Mesothelial cell of epicardium (in vitro differentiated cells): ENCODE measurements around the gene FGF14. TPM values are rescaled to one million over a fixed set of nuclear protein-coding genes. Genes with fewer than 3 reads are reported as not detected.

Source experiments
- DNase-seq, 2 experiments: peaks; one replicate each; pipeline ENCODE4 v3.0.0; 2021; ENCODE audit warnings: low spot score in 2 of 2; ENCODE audit not compliant: unreplicated experiment in 2 of 2
- H3K27ac Mint-ChIP-seq: 2 replicates; pipeline ENCODE4 v1.8.0; 2021; ENCODE audit warnings: mixed read lengths
- H3K27me3 Mint-ChIP-seq: 2 replicates; pipeline ENCODE4 v1.8.0; 2021; ENCODE audit warnings: low read depth, mixed read lengths
- H3K36me3 Mint-ChIP-seq: 2 replicates; pipeline ENCODE4 v1.8.0; 2021; ENCODE audit warnings: mixed read lengths
- H3K4me1 Mint-ChIP-seq: 2 replicates; pipeline ENCODE4 v1.8.0; 2021; ENCODE audit warnings: mixed read lengths
- H3K4me3 Mint-ChIP-seq: 2 replicates; pipeline ENCODE4 v1.8.0; 2021; ENCODE audit warnings: mild to moderate bottlenecking, moderate library complexity, mixed read lengths
- H3K9me3 Mint-ChIP-seq: 2 replicates; pipeline ENCODE4 v1.8.0; 2021; ENCODE audit warnings: mixed read lengths
- total RNA-seq: library from RNA; stranded (reverse); gene quantifications from 3 replicates; pipeline ENCODE4 v1.2.1, GENCODE V29; 2021
- TF ChIP-seq, protein P1 (sequence below): fragments of 200-600 bp; sonication (generic); IDR thresholded peaks from one replicate; pipeline ENCODE4 v1.5.0; 2021; ENCODE audit warnings: antibody characterized with exemption; ENCODE audit not compliant: unreplicated experiment

FGF14 gene
- total RNA-seq, 1 donor from 2014 or later: 0.02 TPM

DNA sequence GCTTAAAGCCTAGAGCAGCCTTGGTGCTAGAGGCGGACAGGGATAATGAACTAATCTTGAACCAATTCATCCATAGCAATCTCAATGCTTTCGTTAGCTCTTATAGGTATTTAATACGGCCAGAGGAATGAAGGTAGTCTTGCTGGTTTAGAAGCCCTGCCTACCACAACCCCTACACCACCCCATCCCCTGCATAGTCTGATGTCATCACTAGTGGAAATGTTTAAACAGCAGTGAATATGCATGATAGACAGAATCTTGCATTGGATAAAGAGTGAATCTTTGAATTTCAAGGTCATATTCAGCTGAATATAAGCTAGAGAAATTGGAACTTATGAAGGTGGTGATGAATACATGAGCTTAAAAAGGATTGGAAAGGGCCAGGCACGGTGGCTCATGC is 627.5 kb downstream of the FGF14 start:
- DNase-seq: no peak
- Mint-ChIP-seq H3K9me3 (no peaks in the 10 kb centered on the region), H3K4me1 (no peaks in the 10 kb centered on the region), H3K27ac (no peak overlapping the region), H3K27me3 (peaks cover 44% of the 10 kb centered on the region), H3K4me3 (no peak overlapping the region), H3K36me3 (no peaks in the 10 kb centered on the region)
- TF ChIP-seq, protein P1, sequence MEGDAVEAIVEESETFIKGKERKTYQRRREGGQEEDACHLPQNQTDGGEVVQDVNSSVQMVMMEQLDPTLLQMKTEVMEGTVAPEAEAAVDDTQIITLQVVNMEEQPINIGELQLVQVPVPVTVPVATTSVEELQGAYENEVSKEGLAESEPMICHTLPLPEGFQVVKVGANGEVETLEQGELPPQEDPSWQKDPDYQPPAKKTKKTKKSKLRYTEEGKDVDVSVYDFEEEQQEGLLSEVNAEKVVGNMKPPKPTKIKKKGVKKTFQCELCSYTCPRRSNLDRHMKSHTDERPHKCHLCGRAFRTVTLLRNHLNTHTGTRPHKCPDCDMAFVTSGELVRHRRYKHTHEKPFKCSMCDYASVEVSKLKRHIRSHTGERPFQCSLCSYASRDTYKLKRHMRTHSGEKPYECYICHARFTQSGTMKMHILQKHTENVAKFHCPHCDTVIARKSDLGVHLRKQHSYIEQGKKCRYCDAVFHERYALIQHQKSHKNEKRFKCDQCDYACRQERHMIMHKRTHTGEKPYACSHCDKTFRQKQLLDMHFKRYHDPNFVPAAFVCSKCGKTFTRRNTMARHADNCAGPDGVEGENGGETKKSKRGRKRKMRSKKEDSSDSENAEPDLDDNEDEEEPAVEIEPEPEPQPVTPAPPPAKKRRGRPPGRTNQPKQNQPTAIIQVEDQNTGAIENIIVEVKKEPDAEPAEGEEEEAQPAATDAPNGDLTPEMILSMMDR: no peak

DNA sequence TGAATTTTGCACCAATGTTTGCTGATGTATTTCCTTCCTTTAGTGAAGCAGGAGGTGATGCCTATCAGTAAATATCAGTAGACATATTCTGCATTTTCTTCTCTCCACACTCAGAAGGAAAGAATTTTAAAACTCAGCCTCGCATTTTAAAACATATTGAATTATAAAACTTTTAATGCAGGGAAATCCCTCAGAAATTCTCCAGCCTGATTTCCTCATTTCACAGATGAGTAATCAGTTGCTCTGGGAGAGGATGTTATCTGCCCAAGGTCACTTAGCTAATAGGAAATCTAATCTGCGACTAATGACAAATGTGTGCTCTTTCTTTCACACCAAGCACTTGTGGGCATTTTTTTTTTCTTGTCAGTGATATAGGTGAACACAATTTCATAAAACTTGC is 628.8 kb downstream of the FGF14 start:
- TF ChIP-seq, protein P1: no peak
- H3K27ac Mint-ChIP-seq: no peak overlapping the region

DNA sequence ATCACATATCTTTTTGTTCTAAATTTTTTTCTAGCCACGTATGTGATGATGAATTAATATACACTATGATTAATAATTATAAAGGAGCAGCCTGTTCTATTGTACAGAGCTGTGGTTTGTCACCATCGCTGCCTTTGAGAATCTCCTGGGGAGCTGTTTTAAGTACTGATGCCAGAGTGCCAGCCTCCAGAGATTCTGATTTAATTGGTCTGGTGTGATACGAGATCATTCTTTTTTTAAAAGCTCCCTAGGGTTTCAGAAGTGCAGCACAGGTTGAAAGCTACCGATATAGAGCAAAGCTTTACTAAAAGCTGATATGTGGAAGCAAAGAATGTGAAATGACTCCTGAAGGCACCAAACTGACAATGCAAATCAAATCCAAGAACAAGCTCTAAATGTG is 634.7 kb downstream of the FGF14 start:
- no peaks in the 10 kb centered on the region for H3K4me1 Mint-ChIP-seq
- DNase-seq: no peak
- no peak overlapping the region for H3K27ac Mint-ChIP-seq
- peaks cover 20% of the 10 kb centered on the region for H3K27me3 Mint-ChIP-seq
- TF ChIP-seq, protein P1: no peak
- H3K36me3 Mint-ChIP-seq: no peaks in the 10 kb centered on the region
- H3K9me3 Mint-ChIP-seq: peaks cover 4% of the 10 kb centered on the region
- no peak overlapping the region for H3K4me3 Mint-ChIP-seq

More for the DNA sequence above, 628.8 kb downstream of the FGF14 start:
- peaks cover 34% of the 10 kb centered on the region for H3K27me3 Mint-ChIP-seq
- H3K36me3 Mint-ChIP-seq: no peaks in the 10 kb centered on the region
- H3K4me3 Mint-ChIP-seq: no peak overlapping the region
- H3K4me1 Mint-ChIP-seq: no peaks in the 10 kb centered on the region
- no peak for DNase-seq
- H3K9me3 Mint-ChIP-seq: no peaks in the 10 kb centered on the region

DNA sequence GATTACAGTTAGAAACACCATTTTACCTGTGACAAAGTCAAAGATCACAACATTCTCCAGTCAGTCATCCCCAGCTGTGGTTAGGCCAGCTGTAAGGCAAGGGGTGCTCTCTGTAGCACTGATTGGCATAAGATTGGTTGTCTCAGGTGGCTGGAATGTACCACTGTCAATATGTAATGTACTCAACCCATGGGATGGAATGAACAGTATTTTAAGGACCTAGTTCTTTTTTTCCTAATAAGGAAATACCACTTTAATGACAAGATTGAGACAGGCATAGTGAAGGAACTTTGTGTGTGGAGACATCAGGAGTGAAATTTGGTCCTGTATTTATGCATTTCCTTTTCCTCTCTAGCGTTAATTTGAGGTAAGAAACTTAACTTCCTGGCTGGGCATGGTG is 638.7 kb downstream of the FGF14 start:
- no peaks in the 10 kb centered on the region for H3K4me1 Mint-ChIP-seq

DNA sequence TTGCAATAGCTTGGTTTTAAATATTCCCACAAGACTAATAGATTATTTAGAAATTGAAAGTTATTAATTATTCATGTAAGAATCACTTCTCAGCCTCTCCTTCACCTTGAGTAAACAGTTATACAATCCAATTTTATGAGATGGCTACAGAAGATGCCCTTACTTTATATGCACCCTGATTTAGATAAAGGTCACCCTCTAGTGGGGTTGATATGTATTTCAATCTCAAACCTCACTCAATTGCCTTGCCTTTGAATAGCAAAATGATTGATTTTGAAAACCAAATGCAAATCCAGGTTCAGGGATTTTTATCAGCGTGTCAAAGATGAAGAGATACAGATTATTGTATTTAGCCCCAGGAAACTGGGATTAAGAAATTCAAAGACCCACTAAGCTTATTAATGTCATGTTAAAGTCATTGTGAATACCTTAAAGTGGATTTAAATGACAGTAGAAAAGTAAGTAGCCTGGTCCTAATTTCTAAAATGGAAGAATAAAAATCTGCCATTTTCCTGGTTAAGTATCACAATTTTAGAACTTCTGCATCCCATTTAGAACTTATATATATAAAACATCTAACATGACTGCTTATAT is 644.3 kb downstream of the FGF14 start:
- Mint-ChIP-seq H3K4me1 (peaks cover 13% of the 10 kb centered on the region), H3K27ac (no peak overlapping the region), H3K9me3 (no peaks in the 10 kb centered on the region), H3K36me3 (no peaks in the 10 kb centered on the region), H3K4me3 (no peak overlapping the region), H3K27me3 (peaks cover 35% of the 10 kb centered on the region)
- TF ChIP-seq, protein P1: peak; percentile 43
- DNase-seq: no peak

More for the DNA sequence above, 638.7 kb downstream of the FGF14 start:
- Mint-ChIP-seq H3K27me3 (peaks cover 36% of the 10 kb centered on the region), H3K4me3 (no peak overlapping the region), H3K36me3 (no peaks in the 10 kb centered on the region), H3K9me3 (peaks cover 4% of the 10 kb centered on the region), H3K27ac (no peak overlapping the region)
- DNase-seq: no peak
- TF ChIP-seq, protein P1: no peak
